Astrocyte (in vitro differentiated cells and primary cell): ENCODE measurements around the gene MOK. TPM values are rescaled to one million over a fixed set of nuclear protein-coding genes. Genes with fewer than 3 reads are reported as not detected.

ENCODE experiments used
- DNase-seq: peaks from one replicate; pipeline ENCODE4 v3.0.0-alpha.2; 2010; ENCODE audit warnings: low read depth
- FAIRE-seq: peaks from 2 replicates; lab custom pipeline; 2011; peaks lifted over from hg19 to GRCh38; lab: Jason Lieb, UNC
- H2AFZ ChIP-seq: 2 replicates; pipeline ENCODE4 v1.6.0; 2012; ENCODE audit warnings: low read depth, low read length, inconsistent platforms
- H3K27ac ChIP-seq: 2 replicates; pipeline ENCODE4 v1.5.1; 2011; ENCODE audit warnings: low read depth, low read length, inconsistent platforms
- H3K27me3 ChIP-seq: 2 replicates; pipeline ENCODE4 v1.6.0; 2011; ENCODE audit warnings: low read length, inconsistent platforms; ENCODE audit not compliant: insufficient read depth
- H3K36me3 ChIP-seq: 2 replicates; pipeline ENCODE4 v1.5.1; 2011; ENCODE audit warnings: low read length, inconsistent platforms; ENCODE audit not compliant: insufficient read depth
- H3K4me1 ChIP-seq: 2 replicates; pipeline ENCODE4 v1.5.1; 2011; ENCODE audit warnings: low read length, inconsistent platforms; ENCODE audit not compliant: insufficient read depth
- H3K4me2 ChIP-seq: 2 replicates; pipeline ENCODE4 v1.6.0; 2012; ENCODE audit warnings: low read length, inconsistent platforms
- H3K4me3 ChIP-seq: 2 replicates; pipeline ENCODE4 v1.5.1; 2011; ENCODE audit warnings: low read depth, mild to moderate bottlenecking, low read length, inconsistent platforms; ENCODE audit not compliant: insufficient read depth
- H3K79me2 ChIP-seq: 2 replicates; pipeline ENCODE4 v1.6.0; 2012; ENCODE audit warnings: mild to moderate bottlenecking, low read length, inconsistent platforms; ENCODE audit not compliant: insufficient read depth
- H3K9ac ChIP-seq: 2 replicates; pipeline ENCODE4 v1.6.0; 2012; ENCODE audit warnings: mild to moderate bottlenecking, low read length, inconsistent platforms
- H3K9me3 ChIP-seq: 2 replicates; pipeline ENCODE4 v1.5.1; 2012; ENCODE audit warnings: low read depth, mild to moderate bottlenecking, low read length, inconsistent platforms; ENCODE audit not compliant: insufficient read depth
- H4K20me1 ChIP-seq: 2 replicates; pipeline ENCODE4 v1.6.0; 2012; ENCODE audit warnings: low read length, inconsistent platforms; ENCODE audit not compliant: insufficient read depth
- H3K27ac Mint-ChIP-seq: one replicate; pipeline ENCODE4 v1.8.0; 2021; ENCODE audit warnings: mild to moderate bottlenecking, mixed read lengths; ENCODE audit not compliant: unreplicated experiment
- H3K27me3 Mint-ChIP-seq: one replicate; pipeline ENCODE4 v1.8.0; 2021; ENCODE audit warnings: low read depth, mixed read lengths; ENCODE audit not compliant: unreplicated experiment
- H3K36me3 Mint-ChIP-seq: one replicate; pipeline ENCODE4 v1.8.0; 2021; ENCODE audit warnings: low read depth, mixed read lengths; ENCODE audit not compliant: unreplicated experiment
- H3K4me1 Mint-ChIP-seq: one replicate; pipeline ENCODE4 v1.8.0; 2021; ENCODE audit warnings: low read depth, mixed read lengths; ENCODE audit not compliant: unreplicated experiment
- H3K4me3 Mint-ChIP-seq: one replicate; pipeline ENCODE4 v1.8.0; 2021; ENCODE audit warnings: mild to moderate bottlenecking, moderate library complexity, mixed read lengths; ENCODE audit not compliant: unreplicated experiment
- H3K9me3 Mint-ChIP-seq: one replicate; pipeline ENCODE4 v1.8.0; 2021; ENCODE audit warnings: mild to moderate bottlenecking, mixed read lengths; ENCODE audit not compliant: unreplicated experiment
- CTCF ChIP-seq: IDR thresholded peaks from 2 replicates; pipeline ENCODE4 v1.5.1; 2011; ENCODE audit warnings: low read depth, mild to moderate bottlenecking, inconsistent platforms, low read length, moderate library complexity; ENCODE audit not compliant: insufficient read depth
- EZH2 ChIP-seq: IDR thresholded peaks from 2 replicates; pipeline ENCODE4 v1.6.1; 2012; ENCODE audit warnings: mild to moderate bottlenecking, low read length, inconsistent platforms; ENCODE audit not compliant: insufficient read depth
- total RNA-seq: library from RNA; stranded (reverse); gene quantifications from 2 replicates; pipeline ENCODE4 v1.2.1, GENCODE V29; 2021

The MOK gene
- total RNA-seq, 1 donor from 2014 or later = 9.3 TPM

DNA sequence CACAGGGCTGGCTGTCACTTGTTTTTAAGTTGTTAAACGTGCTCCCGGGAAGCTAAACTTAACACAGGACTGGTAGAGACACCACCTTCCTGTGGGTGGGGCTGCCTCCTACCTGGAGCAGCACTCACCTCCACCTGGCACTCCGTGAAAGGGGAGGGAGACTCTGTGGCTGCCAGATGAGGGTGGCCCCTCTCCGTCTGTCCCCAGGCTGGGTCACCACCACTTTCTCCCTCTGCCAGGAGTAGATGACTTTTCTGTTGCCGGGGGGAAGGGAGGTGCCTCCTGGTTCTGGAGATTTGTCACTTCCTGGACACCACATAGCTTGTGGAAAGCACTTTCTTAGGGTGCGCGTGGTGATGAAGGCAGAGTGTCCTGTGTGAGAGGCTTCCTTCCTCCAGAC is 83.9 kb downstream of the MOK start:
- Mint-ChIP-seq H3K4me3 (no peak overlapping the region), H3K27me3 (no peaks in the 10 kb centered on the region), H3K4me1 (peaks cover 8% of the 10 kb centered on the region), H3K27ac (no peak overlapping the region), H3K9me3 (peaks cover 5% of the 10 kb centered on the region), H3K36me3 (peaks cover 20% of the 10 kb centered on the region)
- peak overlapping the region; percentile 40 for H3K9ac ChIP-seq
- peaks cover 34% of the 10 kb centered on the region for H3K79me2 ChIP-seq
- H3K4me1 ChIP-seq = peaks cover 13% of the 10 kb centered on the region
- peaks cover 7% of the 10 kb centered on the region for H4K20me1 ChIP-seq
- peaks cover 3% of the 10 kb centered on the region for H3K36me3 ChIP-seq
- no peak overlapping the region for H3K4me3 ChIP-seq
- no peak for DNase-seq
- no peaks in the 10 kb centered on the region for H3K27me3 ChIP-seq
- no peak for FAIRE-seq
- TF ChIP-seq EZH2 (no peak), CTCF (no peak)
- H3K4me2 ChIP-seq = peak overlapping the region; percentile 72
- no peak overlapping the region for H2AFZ ChIP-seq
- peak overlapping the region; percentile 9 for H3K27ac ChIP-seq
- no peaks in the 10 kb centered on the region for H3K9me3 ChIP-seq

DNA sequence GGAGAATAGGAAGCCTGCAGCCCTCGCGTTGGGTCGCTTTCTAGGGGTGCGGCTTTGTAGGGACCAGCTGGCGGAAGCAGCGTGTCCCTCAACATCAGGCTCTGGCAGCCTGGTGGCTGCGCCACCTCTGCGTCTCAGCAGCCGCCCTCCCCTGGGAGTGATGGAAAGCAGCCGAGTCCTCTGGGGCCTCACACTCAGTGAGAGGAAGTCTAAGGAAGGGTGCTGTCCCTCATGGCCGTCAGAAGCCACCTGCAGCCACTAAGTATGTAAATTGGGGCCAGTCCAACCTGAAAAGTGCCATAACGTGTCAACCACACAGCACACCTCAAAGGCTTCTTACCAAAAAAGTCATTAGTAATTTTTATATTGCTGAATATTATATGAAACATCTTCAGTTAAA is 84.9 kb downstream of the MOK start:
- Histone ChIP-seq H3K4me3 (no peak overlapping the region), H4K20me1 (peaks cover 12% of the 10 kb centered on the region), H3K79me2 (peaks cover 36% of the 10 kb centered on the region), H3K4me2 (no peak overlapping the region), H3K36me3 (peaks cover 3% of the 10 kb centered on the region), H3K4me1 (peaks cover 23% of the 10 kb centered on the region), H2AFZ (no peak overlapping the region), H3K9me3 (no peaks in the 10 kb centered on the region), H3K9ac (no peak overlapping the region), H3K27ac (no peak overlapping the region), H3K27me3 (no peaks in the 10 kb centered on the region)
- Mint-ChIP-seq H3K27ac (no peak overlapping the region), H3K27me3 (no peaks in the 10 kb centered on the region), H3K9me3 (peaks cover 3% of the 10 kb centered on the region), H3K4me3 (no peak overlapping the region), H3K36me3 (peaks cover 13% of the 10 kb centered on the region), H3K4me1 (peaks cover 15% of the 10 kb centered on the region)
- no peak for FAIRE-seq
- DNase-seq = no peak
- TF ChIP-seq EZH2 = no peak
- no peak for TF ChIP-seq CTCF

DNA sequence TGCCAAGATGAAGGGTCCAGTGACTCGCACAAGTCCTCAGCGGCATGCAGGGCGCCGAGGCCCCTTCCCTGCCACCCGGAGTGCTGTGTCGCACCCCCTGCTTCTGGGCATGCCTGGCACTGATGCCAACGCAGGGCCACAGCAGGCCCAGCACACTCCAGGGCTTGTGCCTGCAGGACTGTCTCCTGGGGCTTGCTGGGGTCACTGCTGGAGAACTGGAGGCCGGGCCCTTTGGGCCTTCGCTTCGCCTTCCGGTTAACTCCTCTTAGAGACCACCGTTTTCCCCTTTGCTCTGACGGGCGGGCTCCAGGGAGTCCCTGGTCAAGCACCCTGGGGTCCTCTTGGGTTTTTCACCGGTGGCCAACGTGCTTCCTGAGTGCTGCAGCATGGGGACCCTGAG is 85.6 kb downstream of the MOK start:
- no peak overlapping the region for H3K4me3 ChIP-seq
- no peak overlapping the region for H3K4me2 ChIP-seq
- no peaks in the 10 kb centered on the region for H3K9me3 ChIP-seq
- TF ChIP-seq EZH2 (no peak), CTCF (no peak)
- no peak overlapping the region for H3K27ac ChIP-seq
- no peaks in the 10 kb centered on the region for H3K27me3 ChIP-seq
- peaks cover 8% of the 10 kb centered on the region for H3K36me3 Mint-ChIP-seq
- peaks cover 3% of the 10 kb centered on the region for H3K36me3 ChIP-seq
- no peak overlapping the region for H3K9ac ChIP-seq
- FAIRE-seq (no peak), DNase-seq (no peak)
- no peak overlapping the region for H3K27ac Mint-ChIP-seq
- H3K9me3 Mint-ChIP-seq = peaks cover 3% of the 10 kb centered on the region
- peaks cover 37% of the 10 kb centered on the region for H3K79me2 ChIP-seq
- peaks cover 15% of the 10 kb centered on the region for H3K4me1 Mint-ChIP-seq
- H3K4me3 Mint-ChIP-seq = no peak overlapping the region
- peaks cover 12% of the 10 kb centered on the region for H4K20me1 ChIP-seq
- peaks cover 29% of the 10 kb centered on the region for H3K4me1 ChIP-seq
- H3K27me3 Mint-ChIP-seq = no peaks in the 10 kb centered on the region
- no peak overlapping the region for H2AFZ ChIP-seq
